Stomach smooth muscle (tissue), 2 donors: ENCODE results near the gene OR10R2.

ENCODE experiments used
- H3K27ac ChIP-seq: one replicate; pipeline ENCODE4 v1.7.0; 2013; ENCODE audit warnings: mild to moderate bottlenecking, low read length, inconsistent platforms
- H3K27me3 ChIP-seq, 2 donors: one replicate each; pipeline ENCODE4 v1.7.0; 2013; ENCODE audit warnings: low read length in 2 of 2; ENCODE audit not compliant: insufficient read depth in 2 of 2, control insufficient read depth in 1 of 2
- H3K36me3 ChIP-seq, 2 donors: one replicate each; pipeline ENCODE4 v1.7.0; 2013; ENCODE audit warnings: low read length in 2 of 2; ENCODE audit not compliant: control insufficient read depth in 2 of 2, insufficient read depth in 2 of 2
- H3K4me1 ChIP-seq: one replicate; pipeline ENCODE4 v1.7.0; 2013; ENCODE audit warnings: low read length; ENCODE audit not compliant: control insufficient read depth, insufficient read depth
- H3K4me3 ChIP-seq, 2 donors: one replicate each; pipeline ENCODE4 v1.7.0; 2013; ENCODE audit warnings: low read length in 2 of 2
- H3K9ac ChIP-seq, 2 donors: one replicate each; pipeline ENCODE4 v1.7.0; 2013; ENCODE audit warnings: low read length in 2 of 2, mild to moderate bottlenecking in 1 of 2
- H3K9me3 ChIP-seq, 2 donors: one replicate each; pipeline ENCODE4 v1.7.0; 2013; ENCODE audit warnings: low read length in 2 of 2; ENCODE audit not compliant: control insufficient read depth in 2 of 2
- donor health status: healthy.
- donor health status: Pancreatic carcinoma.

OR10R2 gene

DNA sequence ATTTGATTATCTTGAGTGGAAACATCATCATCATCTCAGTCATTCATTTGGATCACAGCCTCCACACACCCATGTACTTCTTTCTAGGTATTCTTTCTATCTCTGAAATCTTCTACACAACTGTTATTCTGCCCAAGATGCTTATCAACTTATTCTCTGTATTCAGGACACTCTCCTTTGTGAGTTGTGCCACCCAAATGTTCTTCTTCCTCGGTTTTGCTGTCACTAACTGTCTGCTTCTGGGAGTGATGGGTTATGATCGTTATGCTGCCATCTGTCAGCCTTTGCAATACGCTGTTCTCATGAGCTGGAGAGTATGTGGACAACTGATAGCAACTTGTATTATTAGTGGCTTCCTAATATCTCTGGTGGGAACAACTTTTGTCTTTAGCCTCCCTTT is 19.3 kb downstream of the OR10R2 start:
- no peaks in the 10 kb centered on the region for H3K36me3 ChIP-seq
- H3K4me1 ChIP-seq, result no peaks in the 10 kb centered on the region
- no peaks in the 10 kb centered on the region for H3K27me3 ChIP-seq
- no peak overlapping the region for H3K9ac ChIP-seq
- H3K4me3 ChIP-seq, result no peak overlapping the region
- no peaks in the 10 kb centered on the region for H3K9me3 ChIP-seq
- no peak overlapping the region for H3K27ac ChIP-seq

- no peak overlapping the region for H3K4me3 ChIP-seq
- no peak overlapping the region for H3K27ac ChIP-seq
- H3K4me1 ChIP-seq, result no peaks in the 10 kb centered on the region
- no peaks in the 10 kb centered on the region for H3K27me3 ChIP-seq
- H3K36me3 ChIP-seq, result no peaks in the 10 kb centered on the region
- H3K9ac ChIP-seq, result no peak overlapping the region
- H3K9me3 ChIP-seq, result no peaks in the 10 kb centered on the region
Observed at GRCh38 chr1:158493054-158493453, 21.0 kb downstream of the OR10R2 start.

DNA sequence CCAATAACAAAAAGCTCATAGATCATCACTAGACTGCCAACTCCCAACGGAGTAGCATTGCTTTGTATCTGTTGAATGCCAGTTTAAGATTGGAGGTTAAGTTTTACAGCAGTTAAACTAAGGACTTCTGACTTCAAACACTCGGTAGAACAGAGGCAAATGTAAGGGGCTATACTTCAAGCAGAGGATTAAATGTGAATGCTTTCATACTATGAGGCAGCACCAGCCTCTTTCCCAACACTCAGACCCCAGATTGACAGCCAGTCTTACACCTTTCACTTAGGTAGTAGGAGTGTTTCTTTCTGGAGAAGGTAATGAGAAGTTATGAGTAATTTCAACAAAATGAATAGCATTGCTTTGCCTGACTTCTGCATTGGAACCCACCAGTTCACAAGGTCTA is 22.8 kb downstream of the OR10R2 start:
- Histone ChIP-seq H3K4me1 (no peaks in the 10 kb centered on the region), H3K4me3 (no peak overlapping the region), H3K9ac (no peak overlapping the region), H3K9me3 (no peaks in the 10 kb centered on the region), H3K27ac (no peak overlapping the region), H3K36me3 (no peaks in the 10 kb centered on the region), H3K27me3 (no peaks in the 10 kb centered on the region)

DNA sequence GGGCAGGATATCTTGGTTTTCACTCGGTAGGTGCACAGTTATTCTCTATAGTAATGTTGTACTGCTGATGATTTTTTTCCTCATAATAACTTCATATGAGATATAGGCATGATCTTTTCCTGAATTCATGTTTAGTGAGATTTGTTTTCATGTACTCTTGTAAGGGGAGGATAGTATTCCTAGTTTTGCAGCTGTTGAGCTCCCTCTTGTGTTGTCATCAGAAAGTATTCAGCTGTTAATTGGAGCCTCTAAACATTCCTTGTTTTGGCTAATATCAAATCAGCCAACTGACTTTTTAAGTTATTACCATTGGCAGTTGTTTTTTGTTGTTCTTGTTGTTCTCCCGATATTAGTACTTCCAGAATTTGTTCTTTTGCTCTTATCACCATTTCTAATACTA is 24.4 kb downstream of the OR10R2 start:
- no peak overlapping the region for H3K27ac ChIP-seq
- H3K27me3 ChIP-seq, result no peaks in the 10 kb centered on the region
- H3K36me3 ChIP-seq, result no peaks in the 10 kb centered on the region
- H3K4me1 ChIP-seq, result no peaks in the 10 kb centered on the region
- no peaks in the 10 kb centered on the region for H3K9me3 ChIP-seq
- no peak overlapping the region for H3K9ac ChIP-seq
- H3K4me3 ChIP-seq, result no peak overlapping the region

- Histone ChIP-seq H3K27me3 (no peaks in the 10 kb centered on the region), H3K4me1 (no peaks in the 10 kb centered on the region), H3K36me3 (no peaks in the 10 kb centered on the region), H3K4me3 (no peak overlapping the region), H3K27ac (no peak overlapping the region), H3K9me3 (peaks cover 0 to 4% of the 10 kb centered on the region in 2 donors), H3K9ac (no peak overlapping the region)
Observed at GRCh38 chr1:158506369-158506987, 34.5 kb downstream of the OR10R2 start.

DNA sequence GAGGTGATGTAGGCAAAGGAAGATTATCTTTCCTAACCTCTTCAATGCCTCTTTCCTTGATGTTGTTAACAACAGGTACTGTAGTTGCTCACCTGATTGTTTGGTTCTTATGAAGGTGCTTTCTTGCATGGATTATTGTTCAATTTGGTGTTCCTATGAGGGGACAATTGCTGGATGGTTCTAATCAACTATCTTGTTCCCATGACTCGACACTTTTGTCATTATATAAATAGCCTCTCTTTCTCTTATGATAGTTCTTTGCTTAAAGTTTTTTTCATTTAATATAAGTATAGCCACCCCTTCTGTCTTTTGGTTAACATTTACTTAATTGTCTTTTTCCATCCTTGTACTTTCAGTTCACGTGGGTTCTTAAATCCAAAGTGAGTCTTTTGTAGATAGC is 35.5 kb downstream of the OR10R2 start:
- Histone ChIP-seq H3K27me3 (no peaks in the 10 kb centered on the region), H3K36me3 (no peaks in the 10 kb centered on the region), H3K4me3 (no peak overlapping the region), H3K4me1 (no peaks in the 10 kb centered on the region), H3K9me3 (peaks cover 0 to 4% of the 10 kb centered on the region in 2 donors), H3K9ac (no peak overlapping the region), H3K27ac (no peak overlapping the region)

GRCh38 chr1:158509471-158510156 is 37.6 kb downstream of the OR10R2 start:
- H3K4me3 ChIP-seq, result no peak overlapping the region
- no peaks in the 10 kb centered on the region for H3K27me3 ChIP-seq
- no peak overlapping the region for H3K9ac ChIP-seq
- H3K4me1 ChIP-seq, result no peaks in the 10 kb centered on the region
- H3K27ac ChIP-seq, result no peak overlapping the region
- H3K9me3 ChIP-seq, result peaks cover 0 to 4% of the 10 kb centered on the region in 2 donors
- H3K36me3 ChIP-seq, result no peaks in the 10 kb centered on the region

- H3K27me3 ChIP-seq, result no peaks in the 10 kb centered on the region
- H3K4me1 ChIP-seq, result no peaks in the 10 kb centered on the region
- no peak overlapping the region for H3K9ac ChIP-seq
- no peak overlapping the region for H3K4me3 ChIP-seq
- H3K36me3 ChIP-seq, result no peaks in the 10 kb centered on the region
- no peak overlapping the region for H3K27ac ChIP-seq
- H3K9me3 ChIP-seq, result peaks cover 0 to 4% of the 10 kb centered on the region in 2 donors
Observed at GRCh38 chr1:158516966-158517365, 44.9 kb downstream of the OR10R2 start.

- H3K4me1 ChIP-seq, result no peaks in the 10 kb centered on the region
Observed at GRCh38 chr1:158520021-158520420, 48.0 kb downstream of the OR10R2 start.

DNA sequence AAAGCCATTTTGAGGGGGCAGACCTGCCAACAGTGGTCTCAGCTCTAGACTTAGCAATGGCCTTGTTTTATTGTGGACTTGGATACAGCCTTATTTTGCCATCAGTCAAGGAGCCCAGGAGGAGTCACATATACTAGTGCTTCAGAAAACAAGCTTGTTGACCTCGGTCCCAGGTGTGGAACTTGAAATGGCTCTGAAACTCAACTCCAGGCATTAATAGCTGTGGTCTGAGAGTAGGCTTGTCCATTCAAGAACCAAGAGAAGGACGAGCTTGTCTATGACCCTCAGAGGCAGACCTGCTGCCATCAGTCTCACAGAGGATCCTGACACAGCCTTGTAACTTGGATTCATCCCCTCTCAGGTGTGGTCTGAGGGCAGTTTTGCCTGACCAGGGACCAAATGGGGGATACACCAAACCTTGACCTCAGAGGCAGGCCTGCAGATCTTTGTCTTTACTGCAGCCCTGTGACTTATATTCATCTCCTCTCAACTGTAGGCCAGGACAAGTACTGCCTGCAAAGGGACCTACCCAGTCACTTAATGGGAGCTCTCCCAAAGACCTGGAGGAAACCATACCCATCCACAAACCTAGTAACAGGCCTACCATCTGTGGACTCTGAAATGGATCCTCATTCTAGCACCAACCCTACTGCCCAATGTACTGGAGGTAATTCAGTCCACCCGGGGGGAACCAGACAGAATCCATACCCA is 49.1 kb downstream of the OR10R2 start:
- Histone ChIP-seq H3K36me3 (no peaks in the 10 kb centered on the region), H3K9me3 (peaks cover 0 to 4% of the 10 kb centered on the region in 2 donors), H3K27ac (no peak overlapping the region), H3K9ac (no peak overlapping the region), H3K4me1 (no peaks in the 10 kb centered on the region), H3K4me3 (no peak overlapping the region), H3K27me3 (no peaks in the 10 kb centered on the region)

More at GRCh38 chr1:158520021-158520420, 48.0 kb downstream of the OR10R2 start:
- no peak overlapping the region for H3K9ac ChIP-seq
- no peaks in the 10 kb centered on the region for H3K27me3 ChIP-seq
- H3K9me3 ChIP-seq, result peaks cover 0 to 4% of the 10 kb centered on the region in 2 donors
- H3K27ac ChIP-seq, result no peak overlapping the region
- no peaks in the 10 kb centered on the region for H3K36me3 ChIP-seq
- no peak overlapping the region for H3K4me3 ChIP-seq

DNA sequence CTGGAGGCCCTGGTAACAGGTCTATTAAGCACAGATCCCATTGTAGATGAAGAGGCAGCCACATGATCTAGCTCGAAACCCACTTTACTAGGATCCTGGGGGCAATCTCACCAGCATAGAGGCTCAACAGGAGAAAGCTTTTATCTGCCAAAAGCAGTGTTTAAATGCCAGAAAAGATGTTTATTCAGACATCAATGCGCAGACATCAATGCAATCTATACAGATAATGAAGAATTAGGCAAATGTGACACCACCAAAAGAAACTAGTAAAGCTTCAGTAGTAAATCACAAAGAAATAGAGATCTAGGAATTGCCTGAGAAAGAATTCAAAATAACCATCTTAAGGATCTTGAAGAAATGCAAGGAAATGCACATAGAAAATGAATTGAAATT is 49.6 kb downstream of the OR10R2 start:
- Histone ChIP-seq H3K4me1 (no peaks in the 10 kb centered on the region), H3K27ac (no peak overlapping the region), H3K9me3 (peaks cover 0 to 4% of the 10 kb centered on the region in 2 donors), H3K36me3 (no peaks in the 10 kb centered on the region), H3K9ac (no peak overlapping the region), H3K27me3 (no peaks in the 10 kb centered on the region), H3K4me3 (no peak overlapping the region)
